K562 (cell line): Measurements from ENCODE around the gene COL9A3. TPM values are rescaled to one million over a fixed set of nuclear protein-coding genes. Genes with fewer than 3 reads are reported as not detected.

Experiments used
- ATF3 ChIP-seq, 2 experiments: fragments of 450-650 bp in 1 of 2; sonication (generic) in 1 of 2; formaldehyde crosslinking in 1 of 2; IDR thresholded peaks in 1 of 2; conservative IDR thresholded peaks in 1 of 2; 2 replicates each; pipeline versions ENCODE4 v1.6.1 to v1.8.1; 2016 to 2023; ENCODE audit warnings: mild to moderate bottlenecking in 2 of 2, moderate library complexity in 2 of 2, inconsistent platforms in 1 of 2, missing genetic modification reagents in 1 of 2
- CBFB ChIP-seq: sonication (generic); formaldehyde crosslinking; IDR thresholded peaks from 2 replicates; pipeline ENCODE4 v1.4.0; 2020; ENCODE audit warnings: mild to moderate bottlenecking, missing genetic modification reagents
- MYC ChIP-seq, 2 experiments: fragments of 250-450 bp in 1 of 2; sonication (Bioruptor Pico) in 1 of 2; IDR thresholded peaks; 2 replicates each; pipeline versions ENCODE4 v1.5.1 to v1.6.1; 2012 to 2021; ENCODE audit warnings: low read depth in 2 of 2, borderline replicate concordance in 1 of 2, improper control_type of control experiment in 1 of 2, low read length in 1 of 2, mild to moderate bottlenecking in 1 of 2, moderate library complexity in 1 of 2
- RCOR1 ChIP-seq, 2 experiments: IDR thresholded peaks; 2 replicates each; pipeline ENCODE4 v1.6.1; 2012; ENCODE audit warnings: low read depth in 2 of 2, low read length in 2 of 2, borderline replicate concordance in 1 of 2, improper control_type of control experiment in 1 of 2
- REST ChIP-seq, 2 experiments: fragments of 450-650 bp; formaldehyde crosslinking in 1 of 2; IDR thresholded peaks; 2 replicates each; pipeline versions ENCODE4 v1.4.0 to v1.6.1; 2014 to 2020; ENCODE audit warnings: mild to moderate bottlenecking in 2 of 2, borderline replicate concordance in 1 of 2, low read depth in 1 of 2
- ZHX1 ChIP-seq: fragments of 150-350 bp; conservative IDR thresholded peaks from 2 replicates; pipeline ENCODE4 v1.6.1; 2014; ENCODE audit warnings: low read length
- ZNF146 ChIP-seq: IDR thresholded peaks from one replicate; pipeline ENCODE4 v1.6.1; 2018; ENCODE audit warnings: missing compliant biosample characterization; ENCODE audit not compliant: unreplicated experiment
- polyA plus RNA-seq, 8 experiments: library from polyadenylated mRNA; depleted of rRNA in 4 of 8; stranded (reverse) in 5 of 8; unstranded in 3 of 8; fragments of >200 nt; fragmentation: Nextera tagmentation in 2 of 8; fragmentation: Illumina TruSeq in 1 of 8; extraction: Ambion mirVana in 2 of 8; extraction: Trizol in 1 of 8; gene quantifications; 2 replicates each; pipeline versions ENCODE4 v1.2.1 to v1.2.3, GENCODE V29; 2011 to 2014; ENCODE audit warnings: inconsistent platforms in 1 of 8, missing spikeins in 1 of 8
- total RNA-seq, 7 experiments: library from RNA; depleted of rRNA in 6 of 7; stranded (reverse); fragments of >200 nt in 6 of 7; fragmentation: Illumina TruSeq in 2 of 7; extraction: Trizol in 2 of 7; gene quantifications; 2 replicates each; pipeline versions ENCODE4 v1.2.1 to v1.2.3, GENCODE V29; 2011 to 2021; ENCODE audit warnings: low replicate concordance in 1 of 7
- TF ChIP-seq, protein P1 (sequence below), 2 experiments: IDR thresholded peaks; 2 replicates each; pipeline ENCODE4 v1.6.1; 2012; ENCODE audit warnings: improper control_type of control experiment in 2 of 2, low read depth in 2 of 2, low read length in 2 of 2, borderline replicate concordance in 1 of 2

COL9A3 gene
- total and polyA plus RNA-seq, 9 of the 15 experiments (the other 6 are each of a cell fraction or from before 2014, with no cell fraction given) = 0.14 to 3.6 (median 0.88) TPM; not detected in 1

DNA sequence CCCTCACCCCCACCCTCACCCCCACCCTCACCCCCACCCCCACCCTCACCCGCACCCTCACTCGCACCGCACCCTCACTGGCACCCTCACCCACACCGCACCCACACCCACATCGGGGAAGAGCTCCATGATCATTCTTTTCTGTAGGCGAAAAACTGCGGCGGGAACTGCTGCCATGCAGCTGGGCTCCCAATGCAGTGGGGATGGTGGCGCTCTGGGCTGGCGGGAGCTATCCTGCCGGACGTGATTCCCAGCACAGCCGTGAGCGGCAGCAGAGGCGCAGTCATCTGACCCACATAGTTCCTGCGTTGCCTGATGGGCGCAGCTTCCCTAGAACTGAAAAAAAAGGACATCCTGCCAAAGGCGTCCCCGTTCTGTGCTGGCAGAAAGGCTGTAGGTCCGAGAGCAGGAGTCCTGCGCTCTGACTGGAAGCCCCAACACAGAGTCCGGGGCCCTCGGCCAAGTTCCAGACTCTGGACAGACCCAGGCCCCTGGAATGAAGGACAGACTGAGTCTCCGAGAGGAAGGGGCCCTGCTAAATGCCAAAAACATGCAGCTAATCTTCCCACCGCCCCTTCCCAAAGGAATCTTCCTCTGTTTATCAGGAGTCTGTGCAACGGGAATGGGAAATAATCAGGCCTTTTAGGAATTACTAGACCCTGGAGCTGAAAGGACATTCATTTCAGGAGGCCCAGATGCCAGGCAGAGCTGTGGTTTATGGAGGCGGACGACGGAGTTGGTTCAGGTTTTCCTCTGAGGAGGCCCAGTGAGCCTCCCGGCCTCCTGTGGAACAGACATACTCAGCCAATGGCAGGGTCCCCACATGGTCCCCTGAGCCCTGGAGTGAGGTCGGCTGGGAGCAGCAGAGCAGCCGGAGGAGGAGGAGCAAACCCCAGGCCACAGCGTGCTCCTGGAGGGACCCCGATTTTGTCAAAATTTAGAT, 58.8 kb downstream of the COL9A3 start (continued):
- TF ChIP-seq ATF3 (IDR thresholded peaks at IDR 0.05) = no peak
- 0 out of 2 replicates have a peak, but pooled peaks have one; percentile 19 for TF ChIP-seq ATF3 (CRISPR knock-in tag; conservative IDR thresholded peaks at IDR 0.05)
- TF ChIP-seq ZHX1 = peak; percentile 85
- peak; percentile 49 for TF ChIP-seq MYC (IDR thresholded peaks at IDR 0.05; ENCODE audit: low read depth, low read length)
- TF ChIP-seq MYC (CRISPR knock-in tag; IDR thresholded peaks at IDR 0.05; ENCODE audit: borderline replicate concordance, low read depth) = no peak
- peak; percentile 37; the same call in 1 of the 2 replicates for TF ChIP-seq REST (IDR thresholded peaks at IDR 0.05; ENCODE audit: borderline replicate concordance)
- TF ChIP-seq REST (CRISPR knock-in tag; IDR thresholded peaks at IDR 0.05; ENCODE audit: low read depth) = no peak; the same call in 1 of the 2 replicates
- TF ChIP-seq RCOR1 (IDR thresholded peaks at IDR 0.05; ENCODE audit: borderline replicate concordance in 1 of 2, low read depth in 2 of 2, low read length in 2 of 2) = peak in 1 of 2 experiments; percentile 64; a peak in 2 of 4 replicates
- TF ChIP-seq, protein P1, sequence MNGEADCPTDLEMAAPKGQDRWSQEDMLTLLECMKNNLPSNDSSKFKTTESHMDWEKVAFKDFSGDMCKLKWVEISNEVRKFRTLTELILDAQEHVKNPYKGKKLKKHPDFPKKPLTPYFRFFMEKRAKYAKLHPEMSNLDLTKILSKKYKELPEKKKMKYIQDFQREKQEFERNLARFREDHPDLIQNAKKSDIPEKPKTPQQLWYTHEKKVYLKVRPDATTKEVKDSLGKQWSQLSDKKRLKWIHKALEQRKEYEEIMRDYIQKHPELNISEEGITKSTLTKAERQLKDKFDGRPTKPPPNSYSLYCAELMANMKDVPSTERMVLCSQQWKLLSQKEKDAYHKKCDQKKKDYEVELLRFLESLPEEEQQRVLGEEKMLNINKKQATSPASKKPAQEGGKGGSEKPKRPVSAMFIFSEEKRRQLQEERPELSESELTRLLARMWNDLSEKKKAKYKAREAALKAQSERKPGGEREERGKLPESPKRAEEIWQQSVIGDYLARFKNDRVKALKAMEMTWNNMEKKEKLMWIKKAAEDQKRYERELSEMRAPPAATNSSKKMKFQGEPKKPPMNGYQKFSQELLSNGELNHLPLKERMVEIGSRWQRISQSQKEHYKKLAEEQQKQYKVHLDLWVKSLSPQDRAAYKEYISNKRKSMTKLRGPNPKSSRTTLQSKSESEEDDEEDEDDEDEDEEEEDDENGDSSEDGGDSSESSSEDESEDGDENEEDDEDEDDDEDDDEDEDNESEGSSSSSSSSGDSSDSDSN (IDR thresholded peaks at IDR 0.05; ENCODE audit: borderline replicate concordance in 1 of 2, low read depth in 2 of 2, low read length in 2 of 2) = peak; percentile 21 to 38; a peak in 1 of 4 replicates
- TF ChIP-seq ZNF146 = no peak
- TF ChIP-seq CBFB (CRISPR knock-in tag) = 0 out of 2 replicates have a peak, but pooled peaks have one; percentile 33
